Ramos (cell line): ENCODE results near the gene UNC45A.

Experiments used
- in situ Hi-C: fragments of 300-500 bp; cut with MboI; formaldehyde crosslinking; loops from one replicate; pipeline ENCODE4 v1.14.3; 2022; ENCODE audit warnings: low sequenced_read_pairs; ENCODE audit not compliant: unreplicated experiment

UNC45A gene

DNA sequence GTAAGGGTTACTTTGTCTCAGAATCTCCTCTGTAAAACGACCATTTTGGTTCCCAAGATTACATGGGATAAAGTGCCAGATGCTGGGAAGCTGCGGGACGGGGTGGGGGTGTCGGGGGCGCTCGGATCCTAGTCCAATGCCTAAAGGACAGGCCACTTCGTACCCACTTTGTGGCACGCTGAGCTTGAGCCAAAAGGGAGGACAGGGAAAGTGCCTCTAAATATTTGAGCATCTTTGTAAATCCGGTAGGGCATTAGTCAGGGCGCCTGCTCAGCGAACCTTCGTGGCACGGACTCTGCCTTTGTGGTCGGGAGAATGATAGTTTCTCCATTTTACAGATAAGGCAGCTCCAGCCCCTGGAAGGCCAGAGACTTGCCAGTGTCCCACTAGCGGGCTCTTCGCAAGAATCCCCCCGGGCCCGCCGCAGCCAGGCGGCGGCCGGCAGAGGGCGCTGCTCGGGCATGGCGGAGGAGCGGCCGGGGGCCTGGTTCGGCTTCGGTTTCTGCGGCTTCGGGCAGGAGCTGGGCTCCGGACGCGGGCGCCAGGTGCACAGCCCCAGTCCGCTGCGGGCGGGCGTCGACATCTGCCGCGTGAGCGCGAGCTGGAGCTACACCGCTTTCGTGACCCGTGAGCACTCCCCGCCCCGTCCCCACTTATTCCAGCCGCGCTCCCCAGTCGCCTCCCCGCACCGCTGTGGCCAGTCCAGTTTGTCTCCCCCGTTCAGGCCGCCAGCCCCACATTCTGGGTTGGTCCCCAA is 21.4 kb downstream of the UNC45A start:
- in situ Hi-C loops = no loop called here

DNA sequence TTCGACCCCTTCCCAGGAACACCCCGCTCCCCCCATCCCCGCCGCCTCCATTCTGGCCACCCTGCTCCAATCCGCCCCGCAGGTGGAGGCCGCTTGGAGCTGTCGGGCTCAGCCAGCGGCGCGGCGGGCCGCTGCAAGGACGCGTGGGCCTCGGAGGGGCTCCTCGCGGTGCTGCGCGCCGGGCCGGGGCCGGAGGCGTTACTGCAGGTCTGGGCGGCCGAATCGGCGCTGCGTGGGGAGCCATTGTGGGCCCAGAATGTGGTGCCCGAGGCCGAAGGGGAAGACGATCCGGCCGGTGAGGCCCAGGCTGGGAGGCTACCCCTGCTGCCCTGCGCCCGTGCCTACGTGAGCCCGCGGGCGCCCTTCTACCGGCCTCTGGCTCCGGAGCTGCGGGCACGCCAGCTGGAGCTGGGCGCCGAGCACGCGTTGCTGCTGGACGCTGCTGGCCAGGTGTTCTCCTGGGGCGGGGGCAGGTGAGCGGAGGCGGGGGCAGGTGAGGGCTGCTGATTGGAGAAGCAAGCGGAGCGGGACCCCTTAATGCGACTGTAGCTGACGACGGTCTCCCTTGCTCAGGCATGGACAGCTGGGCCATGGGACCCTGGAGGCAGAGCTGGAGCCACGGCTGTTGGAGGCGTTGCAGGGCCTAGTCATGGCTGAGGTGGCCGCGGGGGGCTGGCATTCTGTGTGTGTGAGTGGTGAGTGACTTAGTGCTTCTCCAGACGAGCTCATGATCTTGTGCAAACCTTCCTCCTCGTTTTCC is 22.1 kb downstream of the UNC45A start:
- in situ Hi-C loops = no loop called here

DNA sequence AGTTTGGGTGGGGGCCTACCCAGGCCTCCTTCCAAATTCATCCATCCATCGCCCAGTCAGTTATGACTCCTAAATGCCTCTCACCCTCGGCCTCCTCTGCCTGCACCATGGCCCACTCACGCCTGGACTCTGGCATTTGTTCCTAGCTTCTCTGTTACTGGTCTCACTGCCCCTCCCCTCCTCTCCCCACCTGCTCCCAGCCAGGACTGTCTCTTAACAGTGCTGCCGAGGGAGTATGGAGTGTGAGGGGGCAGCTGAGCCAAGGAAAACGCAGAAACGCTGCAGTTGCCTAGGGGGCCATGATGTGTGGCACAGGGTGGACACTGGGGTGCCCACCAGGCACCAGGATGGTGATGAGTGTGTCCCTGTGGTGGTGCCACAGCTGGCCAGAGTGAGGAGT is 22.7 kb downstream of the UNC45A start:
- in situ Hi-C loops = no loop called here

DNA sequence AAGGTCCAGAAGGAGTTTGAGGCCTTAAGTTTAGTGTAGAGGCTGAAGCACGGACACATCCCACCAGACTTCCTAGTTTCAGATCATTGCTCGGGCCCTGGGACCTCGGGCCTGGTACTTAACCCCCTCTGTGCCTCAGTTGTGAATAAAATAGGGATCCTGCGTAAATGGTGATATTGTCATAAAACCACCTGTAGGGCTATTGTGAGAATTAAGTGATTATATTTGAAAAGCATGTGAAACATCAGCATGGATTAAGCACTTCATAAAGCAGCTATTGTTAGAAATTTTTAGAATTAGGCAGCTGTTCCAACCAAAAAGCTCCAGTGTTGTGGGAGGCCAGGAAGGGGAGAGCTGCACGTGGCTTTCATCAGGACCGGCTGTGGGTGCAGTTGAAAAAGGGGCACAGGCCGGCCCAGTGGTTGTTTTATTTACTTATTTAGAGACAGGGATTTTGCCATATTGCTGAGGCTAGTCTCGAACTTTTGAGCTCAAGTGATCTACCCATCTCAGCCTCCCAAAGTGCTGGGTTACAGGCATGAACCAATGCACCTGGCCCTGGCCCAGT is 24.0 kb downstream of the UNC45A start:
- in situ Hi-C loops = no loop called here

DNA sequence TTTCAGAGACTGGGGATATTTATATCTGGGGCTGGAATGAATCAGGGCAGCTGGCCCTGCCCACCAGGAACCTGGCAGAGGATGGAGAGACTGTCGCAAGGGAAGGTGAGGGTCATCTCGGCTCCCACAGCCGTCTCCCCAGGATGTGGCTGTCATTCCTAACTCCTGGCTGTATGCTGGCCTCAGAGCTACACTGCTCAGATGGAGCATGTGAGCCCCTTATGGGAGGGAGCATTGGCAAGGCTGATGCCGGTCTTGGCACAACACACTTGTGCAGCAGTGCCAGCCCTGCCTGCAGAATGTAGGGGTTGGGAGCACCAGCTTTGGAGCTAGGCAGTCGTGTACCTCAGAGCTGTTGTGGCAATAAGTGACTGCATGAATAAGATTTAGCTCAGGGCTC is 24.8 kb downstream of the UNC45A start:
- in situ Hi-C loops = no loop called here

DNA sequence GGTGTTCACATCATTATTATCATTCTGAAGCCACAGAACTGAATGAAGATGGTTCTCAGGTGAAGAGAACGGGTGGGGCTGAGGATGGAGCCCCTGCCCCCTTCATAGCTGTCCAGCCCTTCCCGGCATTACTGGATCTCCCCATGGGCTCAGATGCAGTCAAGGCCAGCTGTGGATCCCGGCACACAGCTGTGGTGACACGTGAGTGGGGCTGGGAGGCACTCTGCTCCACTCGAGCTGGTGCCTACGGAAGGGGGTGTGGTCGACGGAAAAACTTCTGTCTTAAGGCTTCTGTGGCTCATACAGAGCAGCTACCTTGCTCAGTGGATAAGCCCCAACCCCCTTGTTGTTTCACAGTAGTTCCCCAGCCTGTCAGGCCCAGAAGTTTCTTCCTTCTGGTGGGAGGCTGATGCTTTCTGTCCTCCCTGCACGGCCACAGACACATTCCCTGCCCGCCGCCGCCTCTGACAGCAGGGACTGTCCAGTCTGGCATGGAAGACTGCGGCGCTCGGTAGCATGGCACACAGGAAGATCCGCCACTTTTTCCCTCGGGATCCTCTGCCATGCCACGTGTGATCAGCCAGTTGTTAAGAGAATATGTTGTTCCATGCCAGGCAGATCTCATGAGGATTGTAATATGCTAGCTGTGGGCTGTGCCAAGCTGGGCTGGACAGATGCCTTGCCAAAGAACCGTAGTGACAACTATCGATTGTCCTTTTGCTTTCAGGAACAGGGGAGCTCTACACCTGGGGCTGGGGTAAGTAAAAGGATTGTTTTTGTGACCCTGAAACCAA is 25.4 kb downstream of the UNC45A start:
- in situ Hi-C loops = no loop called here

DNA sequence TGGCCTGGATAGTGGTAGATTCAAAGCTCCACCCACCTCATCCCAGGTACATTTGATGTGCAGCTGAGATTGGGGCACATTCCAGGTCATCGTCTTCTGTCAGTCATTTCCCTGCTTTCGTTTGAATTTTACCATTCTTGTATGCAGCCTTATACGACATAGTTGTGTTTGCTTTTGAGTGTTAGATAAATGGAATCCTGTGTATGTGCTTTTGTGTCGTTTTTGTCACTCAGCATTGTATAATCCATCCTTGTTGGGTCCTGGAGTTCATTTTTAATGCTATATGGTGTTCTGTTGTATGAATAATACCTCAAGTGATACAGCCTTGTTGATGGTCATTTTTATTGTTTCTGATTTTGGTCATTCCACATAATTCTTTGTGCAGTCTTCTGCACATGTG is 26.9 kb downstream of the UNC45A start:
- in situ Hi-C loops = no loop called here

DNA sequence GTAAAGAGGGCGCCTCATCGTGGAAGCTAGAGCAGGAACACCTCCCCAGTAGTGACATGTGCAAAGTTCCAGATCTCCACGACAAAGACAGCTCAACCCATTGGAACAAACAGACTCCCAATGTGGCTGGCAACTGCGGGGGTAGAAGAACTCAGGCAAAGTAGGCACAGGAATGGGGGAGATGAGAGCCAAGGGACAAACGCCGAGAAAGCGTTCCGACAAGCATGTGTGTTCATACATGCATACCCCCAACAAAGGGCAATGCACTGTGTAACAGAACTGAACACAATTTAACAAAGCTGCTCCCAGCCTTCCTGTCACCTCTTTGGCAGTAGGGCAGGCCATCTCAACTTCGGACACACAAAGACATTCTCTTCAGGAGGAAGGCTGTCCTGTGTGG is 31.2 kb downstream of the UNC45A start:
- in situ Hi-C loops = no loop called here

DNA sequence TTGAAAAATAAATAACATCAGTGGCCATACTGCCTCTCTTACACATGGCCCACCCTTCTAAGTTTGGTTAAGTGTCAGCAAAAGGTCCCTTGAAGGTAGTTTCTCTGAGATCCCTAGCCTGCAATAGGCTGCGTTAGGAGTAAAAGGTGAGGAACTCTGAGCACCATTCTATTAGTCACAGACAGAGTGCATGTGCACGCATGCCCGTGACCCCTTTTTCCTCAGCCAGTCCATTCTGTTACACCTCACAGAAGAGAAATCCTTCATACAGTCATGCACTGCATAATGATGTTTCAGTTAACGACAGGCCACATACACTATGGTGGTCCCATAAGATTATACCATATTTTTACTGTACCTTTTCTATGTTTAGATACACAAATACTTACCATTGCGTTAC is 32.1 kb downstream of the UNC45A start:
- in situ Hi-C loops = no loop called here

DNA sequence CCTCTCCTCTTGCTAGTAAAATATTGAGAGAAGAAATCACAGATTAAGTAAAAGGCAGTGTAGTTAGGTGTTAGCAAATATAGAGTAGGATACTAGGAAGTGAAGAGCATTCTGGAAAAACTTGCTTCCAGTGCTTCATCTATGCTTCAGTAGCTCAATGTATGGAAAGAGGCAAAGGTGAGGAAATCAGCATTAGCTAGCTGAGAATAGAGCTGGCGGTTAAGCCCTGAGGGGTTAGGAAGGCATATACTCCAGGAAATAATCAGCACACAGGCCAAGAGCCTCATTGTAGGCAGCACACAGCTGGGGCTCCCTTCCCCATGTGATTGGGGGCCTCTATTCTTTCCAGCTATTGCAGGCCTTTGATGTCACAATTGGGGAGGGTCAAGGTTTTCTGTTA is 33.3 kb downstream of the UNC45A start:
- in situ Hi-C loops = no loop called here

DNA sequence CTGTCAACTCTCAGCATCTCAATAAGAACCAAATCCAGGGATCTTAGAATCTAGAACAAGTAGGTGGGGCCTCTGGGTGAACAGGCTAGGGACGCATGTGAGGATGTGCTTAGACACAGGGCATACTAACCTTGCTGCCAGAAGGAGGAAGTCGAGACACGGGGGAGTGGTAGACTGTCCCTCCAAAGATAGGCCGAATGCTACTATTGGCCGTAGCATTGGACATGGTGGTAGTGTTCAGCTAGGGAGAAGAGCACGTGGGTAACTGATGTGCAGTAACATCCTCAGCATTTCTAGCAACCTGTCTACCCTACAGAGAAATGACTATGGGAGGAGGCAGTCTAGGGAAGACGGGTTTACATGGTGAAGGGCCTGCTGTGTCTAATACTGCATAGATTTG is 35.2 kb downstream of the UNC45A start:
- in situ Hi-C loops = no loop called here

DNA sequence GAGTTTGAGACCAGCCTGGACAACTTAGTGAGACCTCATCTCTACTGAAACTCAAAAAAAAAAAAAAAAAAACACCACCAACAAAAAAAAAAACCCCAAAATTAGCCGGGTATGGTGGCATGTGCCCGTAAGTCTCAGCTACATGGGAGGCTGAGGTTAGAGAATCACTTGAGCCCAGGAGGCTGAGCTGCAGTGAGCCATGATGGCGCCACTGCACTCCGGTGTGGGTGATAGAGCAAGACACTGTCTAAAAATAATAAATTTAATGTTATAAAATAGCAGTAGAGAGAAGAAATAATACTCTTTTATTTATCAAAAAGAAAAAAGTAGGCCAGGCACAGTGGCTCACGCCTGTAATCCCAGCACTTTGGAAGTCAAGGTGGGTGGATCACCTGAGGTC is 37.0 kb downstream of the UNC45A start:
- in situ Hi-C loops = no loop called here

DNA sequence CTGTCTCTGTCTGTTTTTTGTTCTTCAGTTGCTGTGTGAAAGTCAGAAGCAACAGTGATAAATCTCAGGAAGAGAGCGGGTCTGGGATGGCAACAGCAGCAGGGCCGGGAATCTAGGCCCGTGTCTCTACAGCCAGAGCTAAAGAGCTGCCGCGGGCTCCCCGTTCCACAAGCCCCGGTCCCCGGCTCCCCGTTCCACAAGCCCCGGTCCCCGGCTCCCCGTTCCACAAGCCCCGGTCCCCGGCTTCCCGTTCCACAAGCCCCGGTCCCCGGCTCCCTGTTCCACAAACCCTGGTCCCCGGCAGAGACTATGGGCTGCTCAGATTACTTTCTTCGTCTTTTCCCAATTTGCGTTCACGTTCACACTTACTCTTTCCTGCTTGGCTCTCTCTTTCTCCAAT is 39.1 kb downstream of the UNC45A start:
- in situ Hi-C loops = no loop called here

DNA sequence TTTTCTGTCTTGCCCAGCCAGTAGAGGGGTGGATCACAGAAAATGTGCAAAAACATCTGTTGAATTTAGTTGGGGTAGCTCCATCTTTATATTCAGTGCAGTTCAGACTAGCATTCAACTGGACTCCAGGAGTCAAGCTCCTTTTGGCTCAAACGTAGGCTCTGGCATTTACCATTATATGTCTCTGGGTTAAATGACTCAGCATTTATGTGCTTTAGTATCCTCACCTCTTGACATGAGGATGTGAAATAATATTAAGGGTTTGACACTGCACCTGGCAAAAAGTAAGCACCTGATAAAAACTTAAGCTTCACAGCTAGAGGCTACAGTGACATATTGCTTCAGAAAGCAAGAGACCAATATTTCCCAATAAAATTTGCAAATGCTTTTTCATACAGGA is 44.5 kb downstream of the UNC45A start:
- in situ Hi-C loops = no loop called here

DNA sequence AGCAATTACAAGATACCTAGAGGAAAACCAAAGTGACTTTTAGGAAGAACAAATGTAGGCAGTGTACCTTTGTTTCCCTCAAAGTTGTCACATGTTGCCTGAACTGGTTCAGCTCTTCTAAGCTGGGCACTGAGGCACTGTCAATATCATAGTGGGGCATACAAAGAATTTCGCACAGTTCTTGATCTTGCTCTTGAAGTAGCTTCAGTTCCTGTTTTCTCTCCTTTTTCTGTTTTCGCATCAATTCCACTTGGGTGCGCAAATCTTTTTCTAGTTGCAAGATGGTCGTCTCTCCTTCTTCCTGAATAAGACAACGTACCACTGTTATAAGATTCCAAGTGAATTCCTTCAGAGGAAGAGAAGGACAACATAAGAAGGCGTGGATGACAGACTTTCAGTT is 46.6 kb downstream of the UNC45A start:
- in situ Hi-C loops = no loop called here

DNA sequence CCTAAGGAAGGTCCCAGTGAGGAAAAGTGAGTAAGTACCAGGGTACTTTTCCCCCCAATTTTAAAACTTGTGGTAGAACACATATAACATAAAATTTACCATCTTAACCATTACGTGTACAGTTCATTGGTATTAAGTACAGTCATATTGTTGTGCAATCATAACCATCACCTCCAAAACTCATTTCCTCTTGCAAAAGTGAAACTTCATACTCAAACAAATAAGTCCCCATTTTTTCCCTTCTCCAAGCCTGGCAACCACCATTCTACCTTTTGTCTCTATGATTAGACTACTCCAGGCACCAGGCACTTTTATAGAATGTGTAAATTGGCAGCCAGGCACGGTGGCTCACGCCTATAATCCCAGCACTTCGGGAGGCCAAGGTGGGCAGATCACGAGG is 47.0 kb downstream of the UNC45A start:
- in situ Hi-C loops = no loop called here

DNA sequence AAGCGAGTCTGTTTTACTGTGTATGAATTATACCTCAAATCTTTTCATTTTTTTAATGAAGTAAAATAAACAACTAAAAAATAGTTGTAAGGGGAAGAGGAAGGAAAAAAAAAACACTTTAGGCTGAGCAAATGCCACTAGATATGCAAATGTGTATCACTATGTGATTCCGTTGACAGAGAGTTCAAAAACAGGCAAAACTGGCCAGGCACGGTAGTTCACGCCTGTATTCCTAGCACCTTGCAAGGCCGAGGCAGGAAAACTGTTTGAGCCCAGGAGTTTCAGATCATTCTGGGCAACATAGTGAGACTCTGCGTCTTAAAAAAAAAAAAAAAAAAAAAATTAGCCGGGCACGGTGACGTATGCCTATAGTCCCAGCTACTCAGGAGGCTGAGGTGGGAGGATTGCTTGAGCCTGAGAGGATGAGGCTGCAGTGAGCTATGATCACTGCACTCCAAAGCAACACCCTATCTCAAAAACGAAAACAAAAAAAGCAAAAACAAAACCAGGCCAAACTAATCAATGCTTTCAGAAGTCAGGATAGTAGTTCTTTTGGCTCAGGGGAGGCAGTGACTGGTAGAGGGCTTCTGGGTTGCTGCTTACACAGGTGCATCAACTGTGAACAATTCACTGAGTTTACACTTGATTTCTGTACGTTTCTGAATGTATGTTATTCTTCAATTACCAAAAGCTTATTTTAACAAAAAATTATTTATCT is 51.9 kb downstream of the UNC45A start:
- in situ Hi-C loops = no loop called here

DNA sequence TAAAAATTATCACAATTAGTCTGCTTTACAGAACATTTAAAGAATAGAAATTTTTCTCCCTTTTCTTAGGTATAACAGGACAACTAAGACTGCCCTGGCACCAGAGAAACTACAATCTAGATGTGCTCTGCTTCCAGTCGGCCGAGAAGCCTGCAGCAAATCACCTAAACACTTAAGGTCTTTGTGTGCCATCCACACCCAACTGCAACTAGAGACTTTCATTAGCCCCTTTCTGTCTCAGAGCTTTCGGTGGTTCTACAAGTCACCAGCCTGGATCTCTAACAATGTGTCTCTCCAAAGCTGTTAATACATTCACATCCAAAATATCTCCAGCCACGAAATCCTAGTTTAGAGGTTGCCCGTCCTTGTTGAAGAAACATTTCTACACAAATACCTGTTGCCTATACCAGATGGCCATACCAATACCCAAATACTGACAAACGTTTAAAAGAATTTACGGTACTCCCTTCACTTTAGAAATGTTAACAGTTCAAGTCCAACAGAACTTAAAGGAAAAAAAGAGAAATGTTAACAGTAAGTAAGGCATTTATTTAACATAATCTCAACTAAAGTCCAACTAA is 52.6 kb downstream of the UNC45A start:
- in situ Hi-C loops = no loop called here

DNA sequence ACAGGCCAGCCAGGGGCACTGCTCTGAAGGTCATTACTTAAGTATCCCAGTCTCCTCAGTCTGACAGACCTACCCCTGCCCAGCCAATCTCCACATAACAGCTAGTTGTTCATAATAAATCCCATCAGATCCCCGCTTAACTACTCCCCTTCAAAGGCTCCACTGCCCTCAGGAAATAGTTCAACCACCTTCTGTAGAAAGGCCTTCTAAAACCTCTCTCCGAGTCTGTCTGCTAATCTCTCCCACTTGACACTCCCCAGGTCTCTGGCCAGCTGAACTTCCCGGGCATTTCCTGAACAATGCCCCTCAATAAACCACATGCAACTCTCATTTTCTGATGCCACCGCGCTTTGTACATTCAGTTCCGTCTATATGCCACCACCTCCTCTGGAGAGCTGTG is 53.2 kb downstream of the UNC45A start:
- in situ Hi-C loops = no loop called here
